WTC11 (cell line): ENCODE measurements around the gene PRRT1. TPM values are rescaled to one million over a fixed set of nuclear protein-coding genes. Genes with fewer than 3 reads are reported as not detected.

ENCODE experiments used
- ATAC-seq: fragments of 200-7000 bp; cut with Tn5 transposase; 2 replicates; pipeline ENCODE4 v1.10.0; 2021; ENCODE audit warnings: mild to moderate bottlenecking, moderate library complexity
- CTCF ChIA-PET: fragments of 300-600 bp; sonication (Branson Sonifier 250); formaldehyde crosslinking; loops from one replicate; lab custom pipeline; 2021; ENCODE audit warnings: antibody characterized with exemption; lab: Charles Lee
- POLR2A ChIA-PET: fragments of 350-600 bp; sonication (Branson Sonifier 250); formaldehyde crosslinking; loops from one replicate; lab custom pipeline; 2021; ENCODE audit warnings: antibody characterized with exemption; lab: Charles Lee
- DNase-seq: peaks from one replicate; pipeline ENCODE4 v3.0.0; 2021; ENCODE audit warnings: low spot score
- H3K27ac Mint-ChIP-seq: 2 replicates; pipeline ENCODE4 v1.8.0; 2021; ENCODE audit warnings: mixed read lengths
- H3K27me3 Mint-ChIP-seq: 2 replicates; pipeline ENCODE4 v1.8.0; 2021; ENCODE audit warnings: low read depth, mild to moderate bottlenecking, moderate library complexity, mixed read lengths
- H3K36me3 Mint-ChIP-seq: 2 replicates; pipeline ENCODE4 v1.8.0; 2021; ENCODE audit warnings: mixed read lengths
- H3K4me1 Mint-ChIP-seq: 2 replicates; pipeline ENCODE4 v1.8.0; 2022; ENCODE audit warnings: mixed read lengths
- H3K4me3 Mint-ChIP-seq: 2 replicates; pipeline ENCODE4 v1.8.0; 2021; ENCODE audit warnings: mild to moderate bottlenecking, moderate library complexity, mixed read lengths
- H3K9me3 Mint-ChIP-seq: 2 replicates; pipeline ENCODE4 v1.8.0; 2021; ENCODE audit warnings: mixed read lengths
- AFF4 ChIP-seq: sonication (generic); formaldehyde crosslinking; IDR thresholded peaks from 2 replicates; pipeline ENCODE4 v1.8.1; 2023; ENCODE audit warnings: mild to moderate bottlenecking, missing genetic modification reagents, borderline replicate concordance
- AR ChIP-seq: fragments of 250-450 bp; sonication (Bioruptor Pico); IDR thresholded peaks from 2 replicates; pipeline ENCODE4 v1.9.0; 2021; ENCODE audit warnings: mild to moderate bottlenecking
- CREM ChIP-seq: sonication (generic); formaldehyde crosslinking; IDR thresholded peaks from 2 replicates; pipeline ENCODE4 v1.8.1; 2022; ENCODE audit warnings: mild to moderate bottlenecking, missing genetic modification reagents, moderate library complexity
- E2F4 ChIP-seq: sonication (generic); formaldehyde crosslinking; IDR thresholded peaks from 2 replicates; pipeline ENCODE4 v1.8.1; 2022; ENCODE audit warnings: low read depth, mild to moderate bottlenecking, moderate library complexity, missing genetic modification reagents, borderline replicate concordance
- FOXJ3 ChIP-seq: sonication (generic); formaldehyde crosslinking; IDR thresholded peaks from 2 replicates; pipeline ENCODE4 v1.9.0; 2021; ENCODE audit warnings: missing genetic modification reagents, mild to moderate bottlenecking, borderline replicate concordance
- FOXP1 ChIP-seq: sonication (generic); formaldehyde crosslinking; IDR thresholded peaks from 2 replicates; pipeline ENCODE4 v1.8.0; 2022; ENCODE audit warnings: missing genetic modification reagents, mild to moderate bottlenecking, moderate library complexity, borderline replicate concordance
- FOXP4 ChIP-seq: sonication (generic); formaldehyde crosslinking; IDR thresholded peaks from 2 replicates; pipeline ENCODE4 v1.8.0; 2022; ENCODE audit warnings: mild to moderate bottlenecking, missing genetic modification reagents
- JAZF1 ChIP-seq: fragments of 250-450 bp; sonication (Bioruptor Pico); IDR thresholded peaks from 2 replicates; pipeline ENCODE4 v1.9.0; 2021; ENCODE audit warnings: moderate library complexity, mild to moderate bottlenecking, inconsistent platforms
- MYBL2 ChIP-seq: sonication (generic); formaldehyde crosslinking; IDR thresholded peaks from 2 replicates; pipeline ENCODE4 v1.8.1; 2023; ENCODE audit warnings: mild to moderate bottlenecking, moderate library complexity, missing genetic modification reagents
- TP53 ChIP-seq: sonication (generic); formaldehyde crosslinking; IDR thresholded peaks from 2 replicates; pipeline ENCODE4 v1.8.1; 2023; ENCODE audit warnings: mild to moderate bottlenecking, missing genetic modification reagents
- ZNF263 ChIP-seq: sonication (generic); formaldehyde crosslinking; IDR thresholded peaks from 2 replicates; pipeline ENCODE4 v1.8.1; 2022; ENCODE audit warnings: low read depth, mild to moderate bottlenecking, moderate library complexity, missing genetic modification reagents
- ZNF425 ChIP-seq: fragments of 250-450 bp; sonication (Bioruptor Pico); conservative IDR thresholded peaks from 2 replicates; pipeline ENCODE4 v1.9.0; 2021; ENCODE audit warnings: mild to moderate bottlenecking
- total RNA-seq: library from RNA; stranded (reverse); gene quantifications from 3 replicates; pipeline ENCODE4 v1.2.3, GENCODE V29; 2021
- TF ChIP-seq, protein P1 (sequence below): sonication (generic); formaldehyde crosslinking; IDR thresholded peaks from 2 replicates; pipeline ENCODE4 v1.8.0; 2022; ENCODE audit warnings: mild to moderate bottlenecking, missing genetic modification reagents

The PRRT1 gene
- total RNA-seq, 1 experiment from 2014 or later, result 1.6 TPM

DNA sequence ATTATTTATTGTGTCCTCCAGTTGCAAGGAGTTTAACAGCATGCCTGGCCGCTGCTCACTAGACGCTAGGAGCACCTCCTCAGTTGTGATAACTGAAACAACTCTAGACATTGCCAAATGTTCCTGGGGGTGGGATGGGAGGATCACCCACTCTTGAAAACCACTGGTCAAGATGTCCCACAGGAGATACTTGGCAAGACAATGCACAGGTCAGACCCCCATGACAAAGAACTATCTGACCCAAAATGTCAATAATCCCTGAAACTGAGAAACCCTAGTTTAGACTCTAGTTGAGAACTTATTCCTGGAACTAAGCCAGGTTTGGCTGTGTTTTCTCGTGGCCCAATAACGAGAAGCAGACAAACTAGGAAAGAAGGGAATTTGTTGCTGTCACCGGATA, 12.1 kb downstream of the PRRT1 start:
- TF ChIP-seq AFF4 (CRISPR knock-in tag) (no peak), JAZF1 (no peak), CREM (CRISPR knock-in tag) (no peak), E2F4 (CRISPR knock-in tag) (no peak), TP53 (CRISPR knock-in tag) (no peak), FOXJ3 (CRISPR knock-in tag) (no peak), MYBL2 (CRISPR knock-in tag) (no peak), FOXP4 (CRISPR knock-in tag) (no peak), ZNF263 (CRISPR knock-in tag) (no peak), AR (CRISPR knock-in tag) (no peak), FOXP1 (CRISPR knock-in tag) (no peak), ZNF425 (CRISPR knock-in tag) (no peak)
- TF ChIP-seq, protein P1, sequence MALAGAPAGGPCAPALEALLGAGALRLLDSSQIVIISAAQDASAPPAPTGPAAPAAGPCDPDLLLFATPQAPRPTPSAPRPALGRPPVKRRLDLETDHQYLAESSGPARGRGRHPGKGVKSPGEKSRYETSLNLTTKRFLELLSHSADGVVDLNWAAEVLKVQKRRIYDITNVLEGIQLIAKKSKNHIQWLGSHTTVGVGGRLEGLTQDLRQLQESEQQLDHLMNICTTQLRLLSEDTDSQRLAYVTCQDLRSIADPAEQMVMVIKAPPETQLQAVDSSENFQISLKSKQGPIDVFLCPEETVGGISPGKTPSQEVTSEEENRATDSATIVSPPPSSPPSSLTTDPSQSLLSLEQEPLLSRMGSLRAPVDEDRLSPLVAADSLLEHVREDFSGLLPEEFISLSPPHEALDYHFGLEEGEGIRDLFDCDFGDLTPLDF (CRISPR knock-in tag), result no peak
- peaks cover 16% of the 10 kb centered on the region for H3K27me3 Mint-ChIP-seq
- ATAC-seq, result no peak
- no peaks in the 10 kb centered on the region for H3K9me3 Mint-ChIP-seq
- H3K36me3 Mint-ChIP-seq, result no peaks in the 10 kb centered on the region
- CTCF ChIA-PET, result interaction anchor here (1.4 to 2.4 kb wide), 2 partner anchors 9 to 10 kb away, joined by 4 to 16 read pairs; partner anchors contain the start of gene FKBPL
- DNase-seq, result no peak
- POLR2A ChIA-PET, result no interaction called here
- no peaks in the 10 kb centered on the region for H3K4me1 Mint-ChIP-seq
- no peak overlapping the region for H3K27ac Mint-ChIP-seq
- no peak overlapping the region for H3K4me3 Mint-ChIP-seq
